Measurements from ENCODE around the gene TTLL7. TPM values are rescaled to one million over a fixed set of nuclear protein-coding genes. Genes with fewer than 3 reads are reported as not detected.

TTLL7 gene
- total RNA-seq, 1 experiment from 2014 or later: 6.6 TPM

DNA sequence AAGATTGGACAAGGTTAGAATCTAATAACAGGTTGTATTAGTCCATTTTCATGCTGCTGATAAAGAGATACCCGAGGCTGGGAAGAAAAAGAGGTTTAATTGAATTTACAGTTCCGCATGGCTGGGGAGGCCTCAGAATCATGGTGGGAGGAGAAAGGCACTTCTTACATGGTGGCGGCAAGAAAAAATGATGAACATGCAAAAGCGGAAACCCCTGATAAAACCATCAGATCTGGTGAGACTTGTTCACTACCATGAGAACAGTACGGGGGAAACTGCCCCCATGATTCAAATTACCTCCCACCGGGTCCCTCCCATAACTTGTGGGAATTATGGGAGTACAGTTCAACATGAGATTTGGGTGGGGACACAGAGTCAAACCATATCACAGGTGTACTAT is 22.9 kb upstream of the TTLL7 start:
- no CpG with 5 or more reads among the region's 6 CpGs for WGBS (ENCODE audit: extremely low coverage, insufficient read length, low lambda C conversion rate)
- Histone ChIP-seq H4K8ac (replicated peaks; ENCODE audit: insufficient read length, low read depth, low read length) (no peak overlapping the region), H2BK120ac (ENCODE audit: low read depth, low read length, poor library complexity, severe bottlenecking) (no peak overlapping the region), H3K79me2 (ENCODE audit: insufficient read depth, low read length) (no peaks in the 10 kb centered on the region), H2BK20ac (ENCODE audit: low read depth, low read length, poor library complexity, severe bottlenecking) (no peak overlapping the region), H3K23ac (ENCODE audit: insufficient read length, low read depth, low read length) (no peak overlapping the region), H3K4ac (ENCODE audit: low read depth, low read length) (no peak overlapping the region), H3K56ac (ENCODE audit: insufficient read length, low read depth, low read length) (no peak overlapping the region), H2BK5ac (ENCODE audit: insufficient read length, low read length) (no peak overlapping the region), H4K5ac (ENCODE audit: insufficient read length, low read depth, low read length) (no peak overlapping the region), H2AK5ac (ENCODE audit: insufficient read length, low read length) (no peak overlapping the region), H3K23me2 (ENCODE audit: insufficient read length, low read depth, low read length, poor library complexity, severe bottlenecking) (no peaks in the 10 kb centered on the region), H3T11ph (ENCODE audit: low read length) (no peak overlapping the region), H3K27ac (ENCODE audit: insufficient read length, low read depth, low read length) (no peak overlapping the region), H3K9ac (ENCODE audit: extremely low read depth, insufficient read length, low read length) (no peak overlapping the region), H2BK15ac (ENCODE audit: low read depth, low read length) (no peak overlapping the region), H3K14ac (ENCODE audit: insufficient read depth, low read length) (no peak overlapping the region), H4K20me1 (ENCODE audit: control insufficient read depth, insufficient read depth, insufficient read length) (no peaks in the 10 kb centered on the region), H2AFZ (ENCODE audit: low read length) (no peak overlapping the region), H3K9me3 (ENCODE audit: control insufficient read depth, low read depth, low read length) (no peaks in the 10 kb centered on the region), H3K4me1 (ENCODE audit: insufficient read depth, low read length) (no peaks in the 10 kb centered on the region), H3K79me1 (ENCODE audit: insufficient read depth, low read depth, low read length, poor library complexity, severe bottlenecking) (no peaks in the 10 kb centered on the region), H3K27me3 (ENCODE audit: insufficient read depth, low read length) (peaks cover 19% of the 10 kb centered on the region), H2BK12ac (ENCODE audit: insufficient read length, low read depth, low read length) (no peak overlapping the region), H3K4me2 (ENCODE audit: insufficient read depth, insufficient read length, low read length) (no peak overlapping the region), H3K18ac (ENCODE audit: insufficient read length, low read depth, low read length) (no peak overlapping the region), H4K91ac (ENCODE audit: insufficient read length, low read depth, low read length) (no peak overlapping the region)
- Mint-ChIP-seq H3K27me3 (ENCODE audit: low read depth) (peaks cover 93% of the 10 kb centered on the region), H3K4me3 (no peak overlapping the region), H3K9me3 (peaks cover 10 to 11% of the 10 kb centered on the region in 2 experiments), H3K27ac (no peak overlapping the region), H3K4me1 (0 out of 4 replicates have a peak, but pooled peaks cover 0 to 6% of the 10 kb centered on the region in 2 experiments), H3K36me3 (ENCODE audit: insufficient read depth in 1 of 3, low read depth in 3 of 3) (peaks cover 0 to 7% (median 0%) of the 10 kb centered on the region in 3 experiments; a peak in 2 of 7 replicates)
- no peak for DNase-seq
- TF ChIP-seq, protein P1, sequence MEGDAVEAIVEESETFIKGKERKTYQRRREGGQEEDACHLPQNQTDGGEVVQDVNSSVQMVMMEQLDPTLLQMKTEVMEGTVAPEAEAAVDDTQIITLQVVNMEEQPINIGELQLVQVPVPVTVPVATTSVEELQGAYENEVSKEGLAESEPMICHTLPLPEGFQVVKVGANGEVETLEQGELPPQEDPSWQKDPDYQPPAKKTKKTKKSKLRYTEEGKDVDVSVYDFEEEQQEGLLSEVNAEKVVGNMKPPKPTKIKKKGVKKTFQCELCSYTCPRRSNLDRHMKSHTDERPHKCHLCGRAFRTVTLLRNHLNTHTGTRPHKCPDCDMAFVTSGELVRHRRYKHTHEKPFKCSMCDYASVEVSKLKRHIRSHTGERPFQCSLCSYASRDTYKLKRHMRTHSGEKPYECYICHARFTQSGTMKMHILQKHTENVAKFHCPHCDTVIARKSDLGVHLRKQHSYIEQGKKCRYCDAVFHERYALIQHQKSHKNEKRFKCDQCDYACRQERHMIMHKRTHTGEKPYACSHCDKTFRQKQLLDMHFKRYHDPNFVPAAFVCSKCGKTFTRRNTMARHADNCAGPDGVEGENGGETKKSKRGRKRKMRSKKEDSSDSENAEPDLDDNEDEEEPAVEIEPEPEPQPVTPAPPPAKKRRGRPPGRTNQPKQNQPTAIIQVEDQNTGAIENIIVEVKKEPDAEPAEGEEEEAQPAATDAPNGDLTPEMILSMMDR (conservative IDR thresholded peaks at IDR 0.05): no peak
